ENCODE results near the gene MAN1A1.
"Not testable (repeated sequence)": the region's sequence is repeated elsewhere in the genome, so short reads cannot be mapped to it uniquely, and the experiment has no call there.

MAN1A1 gene

GRCh38 chr6:119182875-119183274 is 166.7 kb downstream of the MAN1A1 start:
- DNase-seq (ENCODE audit: extremely low spot score, insufficient read length, low read depth) (no peak), FAIRE-seq (no peak)

GRCh38 chr6:119182216-119182803 is 167.3 kb downstream of the MAN1A1 start:
- FAIRE-seq, result no peak
- DNase-seq (ENCODE audit: extremely low spot score, insufficient read length, low read depth), result no peak

GRCh38 chr6:119181046-119181445 is 168.5 kb downstream of the MAN1A1 start:
- FAIRE-seq, result no peak

GRCh38 chr6:119179842-119180241 is 169.7 kb downstream of the MAN1A1 start:
- FAIRE-seq, result no peak

More at GRCh38 chr6:119181046-119181445, 168.5 kb downstream of the MAN1A1 start:
- no peak for DNase-seq (ENCODE audit: extremely low spot score, insufficient read length, low read depth)

DNA sequence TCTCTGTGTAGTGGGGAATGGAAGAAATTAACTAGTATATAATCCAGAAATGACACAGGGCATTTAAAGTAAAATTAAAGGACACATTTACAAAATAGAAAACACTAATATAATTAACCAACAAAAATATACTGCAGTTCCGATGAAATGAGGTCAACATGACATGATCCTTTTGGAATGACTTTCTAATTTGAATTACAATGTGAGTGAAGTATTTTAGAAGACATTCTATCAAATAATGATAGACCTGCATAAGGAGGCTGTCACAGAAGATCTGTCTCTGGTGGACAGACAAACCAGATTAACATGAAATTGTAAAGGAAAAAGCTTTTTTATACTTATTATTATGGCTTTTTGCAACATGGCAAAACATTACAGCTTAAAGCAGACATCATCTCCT is 170.5 kb downstream of the MAN1A1 start:
- DNase-seq (ENCODE audit: extremely low spot score, insufficient read length, low read depth), result no peak
- no peak for FAIRE-seq

More at GRCh38 chr6:119179842-119180241, 169.7 kb downstream of the MAN1A1 start:
- no peak for DNase-seq (ENCODE audit: extremely low spot score, insufficient read length, low read depth)

- no peak for FAIRE-seq
- DNase-seq (ENCODE audit: extremely low spot score, insufficient read length, low read depth), result no peak
Observed at GRCh38 chr6:119176445-119176844, 173.1 kb downstream of the MAN1A1 start.

DNA sequence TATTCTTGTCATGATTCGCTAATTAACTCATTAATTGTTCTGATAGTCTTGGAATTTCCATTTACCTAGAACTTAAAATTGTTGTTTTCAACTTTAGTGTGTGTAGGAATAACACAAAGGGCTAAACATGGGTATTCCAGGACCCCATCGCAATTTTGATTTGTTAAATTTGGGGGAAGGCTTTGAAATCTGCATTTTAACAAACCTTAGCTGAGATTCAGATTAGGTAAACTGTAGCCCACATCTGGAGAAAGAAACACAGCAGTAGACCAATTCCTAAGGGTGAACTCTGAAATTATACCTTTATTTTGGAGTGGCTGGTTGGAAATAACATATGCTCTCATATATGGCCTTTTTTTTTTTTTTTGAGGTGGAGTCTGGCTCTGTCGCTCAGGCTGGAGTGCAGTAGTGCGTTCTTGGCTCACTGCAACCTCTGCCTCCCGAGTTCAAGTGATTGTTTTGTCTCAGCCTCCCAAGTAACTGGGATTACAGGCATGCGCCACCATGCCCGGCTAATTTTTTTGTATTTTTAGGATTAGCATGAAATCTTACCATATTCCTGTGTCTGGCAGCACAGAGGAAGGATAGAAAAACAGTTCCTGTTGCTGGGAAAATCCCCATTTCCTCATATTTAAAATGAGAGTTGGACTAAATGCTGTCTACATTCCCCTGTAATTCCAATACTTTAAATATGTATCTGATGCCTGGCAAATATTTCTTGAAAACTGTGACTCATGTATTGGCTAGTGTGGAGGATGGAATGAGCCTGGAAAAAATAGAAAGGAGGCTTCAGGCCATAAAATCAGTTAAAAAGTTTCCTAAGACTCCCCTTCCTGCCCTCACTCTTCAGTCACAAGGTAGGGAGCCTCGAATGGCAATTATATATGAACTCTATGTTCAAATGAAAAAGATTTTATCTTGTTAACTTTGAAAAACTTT is 174.4 kb downstream of the MAN1A1 start:
- DNase-seq (ENCODE audit: extremely low spot score, insufficient read length, low read depth) (no peak), FAIRE-seq (no peak)

- FAIRE-seq (no peak), DNase-seq (ENCODE audit: extremely low spot score, insufficient read length, low read depth) (no peak)
Observed at GRCh38 chr6:119174085-119174445, 175.5 kb downstream of the MAN1A1 start.

- DNase-seq (ENCODE audit: extremely low spot score, insufficient read length, low read depth), result no peak
- peak; percentile 55 for FAIRE-seq
Observed at GRCh38 chr6:119173249-119174084, 176.1 kb downstream of the MAN1A1 start.

DNA sequence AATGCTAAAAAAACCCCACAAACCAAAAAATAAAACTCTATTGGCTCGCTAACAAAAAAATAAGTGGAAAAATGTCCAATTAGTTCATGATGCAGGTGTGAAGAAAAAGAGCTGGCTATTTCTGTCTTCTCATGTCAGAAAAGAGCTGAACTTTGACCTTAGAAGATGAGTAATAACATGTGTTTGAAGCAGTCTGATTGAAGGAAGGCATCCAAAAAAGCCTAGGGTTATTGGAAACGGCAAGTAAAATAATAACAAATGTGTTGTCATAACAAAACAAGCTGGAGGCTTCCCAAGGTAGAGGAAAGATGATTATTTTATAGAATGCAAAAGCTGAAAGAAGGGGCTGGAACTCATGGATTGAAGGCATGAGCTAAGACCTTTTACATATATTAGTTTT is 176.7 kb downstream of the MAN1A1 start:
- DNase-seq (ENCODE audit: extremely low spot score, insufficient read length, low read depth), result no peak
- FAIRE-seq, result no peak

DNA sequence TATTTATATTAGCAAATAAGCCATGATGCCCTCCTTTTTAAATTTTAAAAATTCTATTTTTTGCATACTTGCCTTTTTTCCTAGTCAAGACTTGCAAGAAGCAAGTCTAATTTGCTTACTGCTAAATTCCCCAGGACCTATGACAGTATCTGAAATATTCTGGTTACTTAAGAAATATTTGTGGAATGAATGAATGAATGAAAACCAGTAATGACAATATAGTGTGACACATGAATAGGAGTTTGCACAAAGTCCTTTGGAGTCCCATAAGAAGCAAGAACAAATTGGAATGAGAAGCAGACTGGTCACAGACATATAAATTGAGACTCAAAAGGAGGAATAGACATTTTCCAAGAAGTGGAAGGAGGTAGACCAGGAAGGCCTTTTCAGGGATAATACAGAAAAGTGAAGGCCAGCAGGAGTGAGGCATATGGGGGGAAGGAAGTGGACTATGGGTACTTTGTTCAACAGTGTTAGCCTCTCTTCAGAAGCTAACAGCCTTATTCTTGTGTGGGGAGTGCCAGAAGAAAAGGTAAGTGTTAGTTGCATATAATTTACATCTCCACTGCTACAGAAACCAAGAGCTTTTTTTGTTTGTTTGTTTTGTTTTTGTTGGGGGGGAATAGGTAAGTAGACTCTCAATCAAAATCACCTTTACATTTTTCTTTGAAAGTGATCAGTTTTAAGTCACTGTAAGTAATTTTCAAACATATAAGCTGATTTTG is 177.5 kb downstream of the MAN1A1 start:
- no peak for FAIRE-seq
- no peak for DNase-seq (ENCODE audit: extremely low spot score, insufficient read length, low read depth)

DNA sequence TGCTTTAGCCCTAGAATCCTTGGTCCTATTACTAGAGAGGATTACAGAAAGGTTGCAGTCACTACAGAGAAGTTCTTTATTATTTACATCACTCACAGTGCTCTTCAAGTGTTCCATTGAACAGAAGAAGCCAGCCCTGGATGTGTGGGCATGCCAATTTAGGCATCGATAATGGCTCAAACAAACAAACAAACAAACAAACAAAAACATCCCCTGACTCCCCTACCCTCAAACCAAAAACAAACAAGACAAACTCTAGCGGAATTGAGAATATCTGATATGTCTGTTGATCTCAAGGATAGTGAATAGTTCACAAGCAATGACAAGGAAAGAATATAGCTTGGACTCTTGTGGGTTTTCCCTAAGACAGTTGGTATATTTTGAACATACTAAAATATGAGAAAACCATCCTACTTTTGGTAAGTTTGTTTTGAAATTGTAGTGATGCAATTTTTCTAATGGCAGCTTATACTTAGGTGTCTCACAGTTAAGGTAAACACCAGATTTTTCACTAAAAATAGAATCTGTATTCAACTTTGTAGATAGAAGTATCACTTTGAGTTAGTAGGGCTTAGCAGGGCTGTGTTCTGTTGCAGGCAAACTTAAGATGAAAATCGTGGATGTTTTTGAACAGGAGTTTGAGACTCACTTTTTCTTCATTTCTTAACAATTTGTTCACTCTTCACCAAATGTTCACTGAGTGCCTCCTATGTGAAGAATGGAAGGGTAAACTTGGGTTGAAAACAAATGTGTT is 178.3 kb downstream of the MAN1A1 start:
- DNase-seq (ENCODE audit: extremely low spot score, insufficient read length, low read depth) (no peak), FAIRE-seq (no peak)

GRCh38 chr6:119170447-119171087 is 179.0 kb downstream of the MAN1A1 start:
- DNase-seq (ENCODE audit: extremely low spot score, insufficient read length, low read depth), result no peak
- FAIRE-seq, result no peak

DNA sequence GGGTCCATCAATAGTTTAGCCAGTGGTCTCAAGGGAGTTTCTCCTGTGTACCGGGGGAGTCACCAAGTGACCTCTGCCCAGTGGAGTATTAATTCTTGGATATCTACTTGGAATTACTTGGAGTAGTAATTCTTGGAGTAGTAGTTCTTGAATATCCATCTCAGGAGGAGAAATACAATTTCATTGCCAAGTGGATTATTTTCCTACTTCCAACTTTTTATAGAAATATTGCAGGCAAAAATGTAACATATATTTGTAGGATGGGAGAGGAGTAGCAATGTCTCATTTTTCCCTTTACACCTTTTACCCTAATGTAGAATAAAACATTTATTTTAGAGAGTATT is 179.5 kb downstream of the MAN1A1 start:
- FAIRE-seq, result no peak

DNA sequence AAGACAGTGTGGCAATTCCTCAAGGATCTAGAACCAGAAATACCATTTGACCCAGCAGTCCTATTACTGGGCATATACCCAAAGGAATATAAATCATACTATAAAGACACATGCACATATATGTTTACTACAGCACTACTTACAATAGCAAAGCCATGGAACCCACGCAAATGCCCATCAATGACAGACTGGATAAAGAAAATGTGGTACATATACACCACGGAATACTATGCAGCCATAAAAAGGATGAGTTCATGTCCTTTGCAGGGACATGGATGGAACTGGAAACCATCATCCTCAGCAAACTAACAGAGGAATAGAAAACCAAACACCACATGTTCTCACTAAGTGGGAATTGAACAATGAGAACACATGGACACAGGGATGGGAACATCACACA is 180.2 kb downstream of the MAN1A1 start:
- FAIRE-seq; DNase-seq (ENCODE audit: extremely low spot score, insufficient read length, low read depth): not testable (repeated sequence)

More for the DNA sequence above, 179.5 kb downstream of the MAN1A1 start:
- DNase-seq (ENCODE audit: extremely low spot score, insufficient read length, low read depth), result no peak

DNA sequence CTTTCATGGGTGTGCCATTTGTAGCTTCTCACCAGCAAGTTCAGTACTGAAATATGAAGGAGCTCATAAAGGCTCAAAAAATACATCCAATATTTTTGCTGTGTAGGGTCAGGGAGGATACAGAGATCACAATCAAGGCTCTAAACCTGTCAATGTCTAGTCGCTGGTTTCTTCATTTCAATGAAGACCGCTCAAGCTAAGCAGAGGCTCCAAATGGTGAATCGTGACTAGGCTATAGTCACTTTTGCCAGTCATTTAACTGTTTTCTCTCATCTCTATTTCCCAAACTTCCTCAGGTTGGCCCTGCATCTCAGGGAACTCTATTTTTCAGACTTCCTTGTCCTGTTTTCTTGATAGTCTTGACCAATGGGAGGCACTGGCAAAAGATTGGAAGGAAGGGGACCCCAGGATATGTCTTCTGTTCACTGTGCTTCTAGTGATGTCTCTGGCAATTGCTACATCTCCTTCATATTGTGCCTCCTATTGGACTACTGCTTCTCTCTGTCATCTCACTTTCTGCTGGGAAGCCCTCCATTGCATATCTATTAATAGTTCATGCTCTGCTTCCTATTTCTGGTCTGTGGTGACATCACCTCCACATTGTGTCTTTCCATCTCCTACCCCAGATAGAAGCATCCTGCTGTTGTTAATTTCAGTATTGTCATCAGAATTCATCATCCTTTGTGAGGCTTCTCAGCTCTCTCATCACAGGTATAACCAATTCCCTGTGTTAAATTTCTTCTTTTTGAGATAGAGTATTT is 183.4 kb downstream of the MAN1A1 start:
- FAIRE-seq (no peak), DNase-seq (ENCODE audit: extremely low spot score, insufficient read length, low read depth) (no peak)

DNA sequence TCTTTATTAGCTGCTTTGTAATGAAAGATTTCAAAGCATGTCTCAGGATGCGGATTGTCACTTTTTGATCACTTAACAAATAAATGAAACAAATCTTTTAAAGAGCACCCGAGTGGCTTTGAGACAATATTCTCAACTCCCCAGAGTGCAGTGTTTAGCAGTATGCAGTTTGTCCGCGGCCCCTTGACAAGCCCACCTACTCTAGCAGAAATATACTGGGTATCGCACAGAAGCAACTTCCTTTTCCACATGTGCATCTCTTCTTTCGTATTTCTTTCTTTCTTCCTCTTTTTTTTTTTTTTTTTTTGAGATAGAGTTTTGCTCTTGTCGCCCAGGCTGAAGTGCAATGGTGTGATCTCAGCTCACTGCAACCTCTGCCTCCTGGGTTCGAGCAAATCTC is 186.6 kb downstream of the MAN1A1 start:
- DNase-seq (ENCODE audit: extremely low spot score, insufficient read length, low read depth), result no peak
- FAIRE-seq, result no peak

GRCh38 chr6:119162134-119162775 is 187.3 kb downstream of the MAN1A1 start:
- no peak for DNase-seq (ENCODE audit: extremely low spot score, insufficient read length, low read depth)
- FAIRE-seq, result peak; percentile 41

All from GM18507 (cell line).